Adrenal gland (tissue), 12 donors: ENCODE measurements around the gene RCN2. TPM values are rescaled to one million over a fixed set of nuclear protein-coding genes. Genes with fewer than 3 reads are reported as not detected.

Experiments used
- DNase-seq, 7 donors: peaks; one replicate each; pipeline ENCODE4 v3.0.0-alpha.2; 2019 to 2020
- H3K27ac ChIP-seq, 5 donors: fragments of 200-600 bp; sonication (generic) in 4 of 5; 1 replicate in 3 of 5; 2 replicates in 2 of 5; pipeline versions ENCODE4 v1.5.1 to v1.8.0; 2016 to 2020; ENCODE audit warnings: mild to moderate bottlenecking in 1 of 5
- H3K27me3 ChIP-seq: fragments of 200-600 bp; 2 replicates; pipeline ENCODE4 v1.8.0; 2021
- H3K36me3 ChIP-seq, 2 donors: fragments of 200-600 bp; replicated peaks in 1 of 2; 1 replicate in 1 of 2; 2 replicates in 1 of 2; pipeline versions ENCODE4 v1.5.1 to v1.8.0; 2018 to 2022
- H3K4me1 ChIP-seq, 2 donors: fragments of 200-600 bp; replicated peaks in 1 of 2; 1 replicate in 1 of 2; 2 replicates in 1 of 2; pipeline versions ENCODE4 v1.5.1 to v1.8.0; 2018 to 2021
- H3K4me3 ChIP-seq, 4 donors: fragments of 200-600 bp; sonication (generic) in 3 of 4; one replicate each; pipeline ENCODE4 v1.5.1; 2016 to 2018
- H3K9me3 ChIP-seq, 3 donors: fragments of 200-600 bp; sonication (generic) in 1 of 3; replicated peaks in 1 of 3; 1 replicate in 2 of 3; 2 replicates in 1 of 3; pipeline versions ENCODE4 v1.5.1 to v1.8.0; 2016 to 2021
- POLR2A ChIP-seq, 2 donors: fragments of 450-650 bp; IDR thresholded peaks; one replicate each; pipeline ENCODE4 v1.6.1; 2017; ENCODE audit warnings: antibody characterized with exemption in 2 of 2, mild to moderate bottlenecking in 2 of 2, moderate library complexity in 1 of 2
- WGBS, 4 donors: extraction: QIAGEN DNeasy Blood & Tissue Kit in 2 of 4; methylation state at CpG; one replicate each; pipeline versions ENCODE4 v1.1.5 to v1.1.7; 2013 to 2017; 5-methylcytosine and 5-hydroxymethylcytosine counted together
- intact Hi-C, 2 donors: fragments of 100-400 bp; cut with DNase I; formaldehyde crosslinking; loops; one replicate each; pipeline versions ENCODE4 v1.14.1 to v1.15.0; 2022 to 2023
- polyA plus RNA-seq, 3 donors: library from polyadenylated mRNA; stranded (reverse); fragments of 200-250 nt in 2 of 3; fragments of 350-450 nt in 1 of 3; fragmentation: Illumina TruSeq in 1 of 3; extraction: RNeasy Lipid Tissue Mini Kit (QIAGEN cat#74804) in 1 of 3; gene quantifications; one replicate each; pipeline ENCODE4 v1.2.3, GENCODE V29; 2013 to 2014
- total RNA-seq, 9 donors: library from RNA; depleted of rRNA in 4 of 9; stranded (reverse); fragments of >200 nt in 4 of 9; fragments of 120-200 nt in 1 of 9; fragmentation: NEBNext Ultra II Directional in 1 of 9; extraction: Animal tissue kit (Norgen Biotek cat#: 25700) in 1 of 9; gene quantifications; one replicate each; pipeline versions ENCODE4 v1.1.0 to v1.2.4, GENCODE V29; 2013 to 2023
- TF ChIP-seq, protein P1 (sequence below), 6 experiments: fragments of 450-650 bp in 4 of 6; fragments of 200-600 bp in 2 of 6; sonication (generic) in 1 of 6; IDR thresholded peaks; 1 replicate in 5 of 6; 2 replicates in 1 of 6; pipeline versions ENCODE4 v1.5.1 to v1.8.0; 2016 to 2021; ENCODE audit warnings: antibody characterized with exemption in 6 of 6, mild to moderate bottlenecking in 2 of 6, moderate library complexity in 1 of 6
- donor health status: healthy with polysubstance abuse.
- donor health status: Bipolar disorder and iron deficiency.
- donor health status: DM: yes; HTN: yes; CAD: no.
- donor health status: DM: no; HTN: no; CAD: no.
- donor health status: DM: no; HTN: no; CAD: no.
- donor health status: DM: yes; HTN: yes; CAD: no.

RCN2 gene
- total and polyA plus RNA-seq, 12 donors = 9.7 to 58.6 (median 30.5) TPM

DNA sequence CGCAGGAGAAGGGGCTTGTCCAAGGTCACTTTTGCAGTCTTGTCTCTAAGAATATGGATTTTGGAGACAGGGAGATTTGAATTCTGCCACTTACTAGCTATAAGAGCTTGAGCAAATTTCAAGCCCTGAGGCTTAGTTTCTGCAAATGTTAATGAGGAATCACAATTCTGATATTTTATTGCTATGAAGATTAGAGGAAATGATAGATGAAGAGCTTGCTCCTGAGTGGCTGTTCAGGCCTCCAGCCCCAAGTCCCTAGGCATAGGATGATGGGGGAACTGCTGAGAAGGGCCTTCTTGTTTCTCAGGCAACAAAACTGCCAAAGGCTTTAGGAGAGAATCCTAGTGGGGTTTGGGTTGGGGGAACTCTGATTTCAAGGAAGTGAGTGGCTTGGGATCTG lies 44.6 kb downstream of the RCN2 start:
- whole genome bisulfite sequencing, 4 donors = 64 to 76% (median 75%) methylated on average over 1 of the region's 1 CpG

GRCh38 chr15:76976572-76977270 lies 45.2 kb downstream of the RCN2 start:
- Histone ChIP-seq H3K9me3 (no peaks in the 10 kb centered on the region), H3K4me1 (peaks cover 0 to 10% of the 10 kb centered on the region in 2 donors), H3K36me3 (no peaks in the 10 kb centered on the region), H3K27ac (no peak overlapping the region), H3K27me3 (peaks cover 3% of the 10 kb centered on the region), H3K4me3 (no peak overlapping the region)
- TF ChIP-seq POLR2A (IDR thresholded peaks at IDR 0.05) = no peak
- TF ChIP-seq, protein P1, sequence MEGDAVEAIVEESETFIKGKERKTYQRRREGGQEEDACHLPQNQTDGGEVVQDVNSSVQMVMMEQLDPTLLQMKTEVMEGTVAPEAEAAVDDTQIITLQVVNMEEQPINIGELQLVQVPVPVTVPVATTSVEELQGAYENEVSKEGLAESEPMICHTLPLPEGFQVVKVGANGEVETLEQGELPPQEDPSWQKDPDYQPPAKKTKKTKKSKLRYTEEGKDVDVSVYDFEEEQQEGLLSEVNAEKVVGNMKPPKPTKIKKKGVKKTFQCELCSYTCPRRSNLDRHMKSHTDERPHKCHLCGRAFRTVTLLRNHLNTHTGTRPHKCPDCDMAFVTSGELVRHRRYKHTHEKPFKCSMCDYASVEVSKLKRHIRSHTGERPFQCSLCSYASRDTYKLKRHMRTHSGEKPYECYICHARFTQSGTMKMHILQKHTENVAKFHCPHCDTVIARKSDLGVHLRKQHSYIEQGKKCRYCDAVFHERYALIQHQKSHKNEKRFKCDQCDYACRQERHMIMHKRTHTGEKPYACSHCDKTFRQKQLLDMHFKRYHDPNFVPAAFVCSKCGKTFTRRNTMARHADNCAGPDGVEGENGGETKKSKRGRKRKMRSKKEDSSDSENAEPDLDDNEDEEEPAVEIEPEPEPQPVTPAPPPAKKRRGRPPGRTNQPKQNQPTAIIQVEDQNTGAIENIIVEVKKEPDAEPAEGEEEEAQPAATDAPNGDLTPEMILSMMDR (IDR thresholded peaks at IDR 0.05) = no peak
- 85 to 90% (median 88%) methylated on average over 4 to 5 of the region's 5 CpGs for whole genome bisulfite sequencing, 4 donors
- intact Hi-C loops = no loop called here
- DNase-seq = no peak

More for the DNA sequence above, 44.6 kb downstream of the RCN2 start:
- TF ChIP-seq, protein P1 (IDR thresholded peaks at IDR 0.05) = no peak
- no peak overlapping the region for H3K27ac ChIP-seq
- DNase-seq = no peak
- no peaks in the 10 kb centered on the region for H3K36me3 ChIP-seq
- H3K27me3 ChIP-seq = peaks cover 3% of the 10 kb centered on the region
- intact Hi-C loops = no loop called here
- H3K4me3 ChIP-seq = no peak overlapping the region
- peaks cover 0 to 10% of the 10 kb centered on the region in 2 donors for H3K4me1 ChIP-seq
- no peaks in the 10 kb centered on the region for H3K9me3 ChIP-seq

DNA sequence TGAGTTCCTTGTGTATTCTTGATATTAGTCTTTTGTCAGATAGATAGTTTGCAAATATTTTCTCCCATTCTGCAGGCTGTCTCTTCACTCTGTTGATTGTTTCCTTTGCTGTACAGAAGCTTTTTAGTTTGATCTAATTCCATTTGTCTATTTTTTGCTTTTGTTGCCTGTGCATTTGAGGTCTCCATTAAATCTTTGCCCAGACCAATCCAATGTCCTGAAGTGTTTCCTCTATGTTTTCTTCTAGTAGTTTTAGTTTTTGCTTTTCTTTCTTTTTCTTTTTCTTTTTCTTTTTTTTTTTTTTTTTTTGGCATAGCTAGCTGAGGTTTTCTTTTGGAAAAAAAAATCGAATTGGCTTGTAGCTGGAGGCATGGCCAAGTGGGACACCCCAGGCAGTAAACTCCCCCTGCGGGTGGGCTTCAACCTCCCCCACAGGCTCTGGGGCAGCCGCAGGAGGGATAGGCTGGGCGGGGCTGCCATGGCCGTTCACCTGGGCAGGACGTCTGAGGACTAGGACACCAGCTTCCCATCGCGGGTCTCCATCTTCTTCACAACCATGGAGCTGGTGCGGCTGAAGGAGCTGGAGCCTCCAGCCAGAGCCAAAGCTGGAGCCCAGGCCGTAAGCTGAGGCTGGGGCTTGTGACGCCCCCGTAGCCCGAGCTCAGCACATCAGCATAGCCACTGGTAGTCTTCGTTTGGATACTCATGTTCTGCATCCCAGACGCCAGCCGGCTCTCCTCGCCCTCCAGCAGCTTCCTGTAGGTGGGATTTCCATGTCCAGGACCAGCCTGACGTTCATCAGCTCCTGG lies 47.2 kb downstream of the RCN2 start:
- 81 to 91% (median 85%) methylated on average over 4 to 18 of the region's 18 CpGs for WGBS, 4 donors
- intact Hi-C loops = no loop called here
- no peak for TF ChIP-seq POLR2A (IDR thresholded peaks at IDR 0.05)
- TF ChIP-seq, protein P1 (IDR thresholded peaks at IDR 0.05) = no peak

DNA sequence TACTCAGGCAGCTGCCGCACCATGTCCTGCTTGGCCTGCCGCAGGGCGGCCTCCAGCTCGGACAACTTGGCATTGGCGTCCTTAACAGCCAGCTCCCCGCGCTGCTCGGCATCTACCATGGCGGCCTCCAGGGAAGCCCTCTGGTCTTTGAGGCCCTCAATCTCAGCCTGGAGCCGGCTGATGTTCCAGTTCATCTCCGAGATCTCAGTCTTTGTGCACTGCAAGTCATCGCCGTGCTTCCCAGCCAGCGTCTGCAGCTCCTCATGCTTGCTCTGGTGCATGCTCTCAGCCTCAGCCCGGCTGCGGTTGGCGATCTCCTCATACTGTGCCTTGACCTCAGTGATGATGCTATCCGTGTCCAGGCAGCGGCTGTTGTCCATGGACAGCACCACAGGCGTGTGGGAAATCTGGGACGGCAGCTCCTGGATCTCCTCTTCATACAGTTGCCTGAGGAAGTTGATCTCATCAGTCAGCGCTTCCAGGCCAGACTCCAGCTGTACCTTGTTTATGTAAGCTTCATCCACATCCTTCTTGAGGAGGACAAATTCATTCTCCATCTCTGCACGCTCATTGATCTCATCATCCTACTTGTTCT lies 47.9 kb downstream of the RCN2 start:
- WGBS, 4 donors = 90 to 98% (median 92%) methylated on average over 17 to 23 of the region's 23 CpGs
- H3K27ac ChIP-seq = no peak overlapping the region
- no peak overlapping the region for H3K4me3 ChIP-seq
- no peaks in the 10 kb centered on the region for H3K9me3 ChIP-seq
- peaks cover 3% of the 10 kb centered on the region for H3K27me3 ChIP-seq
- TF ChIP-seq POLR2A (IDR thresholded peaks at IDR 0.05) = no peak
- TF ChIP-seq, protein P1 (IDR thresholded peaks at IDR 0.05) = no peak
- no peak for DNase-seq
- H3K36me3 ChIP-seq = no peaks in the 10 kb centered on the region
- intact Hi-C loops = no loop called here
- no peaks in the 10 kb centered on the region for H3K4me1 ChIP-seq

More for the DNA sequence above, 47.2 kb downstream of the RCN2 start:
- Histone ChIP-seq H3K27ac (no peak overlapping the region), H3K4me3 (no peak overlapping the region), H3K27me3 (peaks cover 3% of the 10 kb centered on the region), H3K4me1 (no peaks in the 10 kb centered on the region), H3K36me3 (no peaks in the 10 kb centered on the region), H3K9me3 (no peaks in the 10 kb centered on the region)
- DNase-seq = no peak
